Right lung (tissue), 10 donors: Measurements from ENCODE around the gene KCNIP2. TPM values are rescaled to one million over a fixed set of nuclear protein-coding genes. Genes with fewer than 3 reads are reported as not detected.
A peak's percentile ranks its signal among the peaks of the same experiment; 100 is the strongest.

Source experiments
- DNase-seq, 2 donors: peaks; one replicate each; pipeline ENCODE4 v3.0.0-alpha.2; 2013
- long read RNA-seq, 8 donors: transcript quantifications; one replicate each; lab custom pipeline, GENCODE V29; 2026
- polyA plus RNA-seq, 5 donors: library from polyadenylated mRNA; unstranded; fragments of 120-200 nt; gene quantifications; one replicate each; pipeline versions ENCODE4 v1.2.1 to v1.2.3, GENCODE V29; 2013; ENCODE audit warnings: inconsistent platforms in 1 of 5, low replicate concordance in 1 of 5; ENCODE audit not compliant: insufficient read length in 5 of 5, insufficient read depth in 1 of 5

The KCNIP2 gene
- polyA plus RNA-seq, result 1 to 10 TPM; 5.9 to 8.4 (median 7.5) TPM
- long read RNA-seq, donor 1, result 0 reads
- long read RNA-seq, donor 2, result 0 reads
- long read RNA-seq, donor 3, result 0 reads
- long read RNA-seq, donor 4, result 0 reads
- long read RNA-seq, donor 5, result 0 reads
- long read RNA-seq, donor 6, result 0 reads
- long read RNA-seq, donor 7, result 0 reads
- long read RNA-seq, donor 8, result 0 reads

DNA sequence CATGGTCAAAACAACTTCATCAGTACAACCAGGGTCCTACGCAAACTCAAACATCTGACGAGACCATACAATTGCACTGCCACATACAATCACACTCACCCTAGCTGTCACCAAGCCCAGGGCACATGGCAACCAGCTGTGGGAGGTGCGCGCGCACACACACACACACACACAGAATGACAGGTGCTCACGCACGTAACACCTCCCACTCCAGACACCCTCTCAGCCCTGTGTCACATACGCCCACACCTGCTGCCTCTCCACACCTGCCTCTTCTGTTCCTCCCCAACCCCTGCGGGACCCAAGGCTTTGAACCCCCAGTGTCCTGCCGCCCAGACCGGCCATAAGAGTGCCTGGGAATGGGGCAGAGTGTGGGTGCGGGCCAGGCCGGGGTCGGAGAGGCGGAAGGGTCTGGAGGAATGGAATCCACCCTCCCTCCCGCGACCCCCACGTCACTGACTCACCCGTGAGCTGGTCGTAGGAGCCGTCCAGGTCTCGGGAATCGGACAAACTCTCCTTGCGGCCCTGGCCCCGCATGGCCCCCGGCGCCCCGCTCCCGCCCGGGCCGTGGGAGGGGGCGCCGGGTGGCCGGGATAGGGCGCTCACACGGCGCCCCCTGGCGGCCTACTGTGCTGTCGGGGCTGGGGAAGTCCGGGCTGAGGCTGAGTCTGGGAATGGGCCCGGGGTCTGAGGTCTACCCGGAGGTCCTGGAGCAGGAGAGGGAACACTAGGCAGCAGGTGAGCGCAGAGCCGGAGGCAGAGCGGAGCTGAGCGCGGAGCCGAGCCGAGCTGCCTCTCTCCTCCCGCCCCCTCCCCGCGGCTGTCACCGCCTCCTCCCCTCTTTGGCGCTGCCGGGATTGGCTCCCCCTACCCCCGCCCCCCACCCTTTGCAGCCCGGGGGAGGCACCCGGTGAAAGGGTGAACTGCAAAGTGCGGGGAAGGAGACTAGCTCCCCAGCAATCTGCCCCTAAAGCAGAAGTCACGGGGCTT lies at the start of gene KCNIP2:
TSS of gene KCNIP2 (minus strand) at position 769 of the 990 bp plus-strand sequence. CDS start at position 537, 232 bp downstream.
- no peak for DNase-seq

DNA sequence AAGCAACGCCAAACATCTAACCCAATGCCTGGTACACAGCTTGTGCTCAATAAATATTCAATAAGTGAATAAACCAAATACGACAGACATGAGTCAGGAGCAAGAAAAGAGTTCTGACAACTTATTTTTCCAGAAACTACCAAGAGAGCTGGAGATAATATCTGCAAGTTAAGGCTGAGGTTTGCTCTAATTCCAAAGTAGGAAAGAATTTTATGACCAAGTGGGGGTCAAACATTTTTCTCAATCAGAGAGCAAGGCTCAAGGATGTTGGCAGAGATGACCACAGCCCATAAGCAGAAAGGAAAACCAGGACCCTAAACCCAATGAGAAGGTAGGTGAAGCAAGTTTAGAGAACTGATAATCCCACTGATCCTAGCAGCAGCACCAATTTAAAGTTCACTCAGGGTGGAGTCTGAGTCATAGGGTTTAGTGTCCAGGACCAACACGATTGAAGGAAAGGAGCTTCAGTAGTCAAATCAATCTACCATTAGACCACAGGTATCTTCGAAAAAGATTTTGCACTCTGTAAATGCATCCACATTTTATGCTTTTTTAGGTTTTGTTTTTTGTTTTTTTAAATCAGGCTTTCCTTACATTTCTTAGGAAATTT lies 49.3 kb upstream of the KCNIP2 start:
- DNase-seq, result no peak

DNA sequence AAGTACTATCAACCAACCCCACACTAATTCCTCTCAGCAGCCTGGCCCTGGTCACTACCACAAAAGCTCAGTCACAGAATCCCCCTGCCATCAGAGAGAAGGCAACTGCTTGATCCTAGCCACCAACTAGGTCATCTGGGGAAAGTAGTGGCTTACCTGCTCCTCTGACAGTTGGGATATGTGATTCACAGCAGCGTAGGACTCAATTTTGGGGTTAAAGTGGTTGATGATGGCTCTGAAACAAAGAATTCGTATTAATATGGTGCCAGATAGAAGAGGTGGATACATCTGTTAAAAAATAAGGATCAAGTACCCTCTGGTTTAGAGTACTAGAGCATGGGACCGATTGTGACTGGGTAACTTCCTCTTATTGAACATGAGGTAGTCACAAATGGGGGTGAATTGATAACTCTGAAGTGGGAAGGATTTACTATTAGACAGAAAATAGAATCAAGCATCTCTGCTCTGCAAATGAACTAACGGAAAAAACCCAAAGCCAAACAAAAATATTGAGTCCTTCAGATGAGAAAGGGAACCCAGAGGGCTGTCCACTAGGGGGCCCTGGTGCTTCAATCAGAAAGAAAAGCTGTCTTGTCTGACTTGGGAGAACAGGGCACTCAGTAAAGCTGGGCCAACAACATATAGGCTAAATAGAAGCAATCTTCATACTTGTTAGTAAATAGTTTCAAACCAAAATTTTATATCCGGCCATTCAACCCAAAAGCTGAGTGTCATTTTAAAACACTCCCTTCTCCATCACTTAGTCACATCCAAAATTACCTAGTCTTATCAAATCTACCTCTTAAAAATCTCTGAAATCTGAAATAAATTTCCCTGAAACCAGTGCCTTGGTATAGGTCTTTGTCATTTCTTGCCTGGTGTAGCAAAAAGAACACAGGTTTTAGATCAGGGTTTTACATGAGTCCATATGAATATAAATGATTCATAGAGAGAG lies 45.9 kb upstream of the KCNIP2 start:
- DNase-seq, result peak; percentile 45 to 52

DNA sequence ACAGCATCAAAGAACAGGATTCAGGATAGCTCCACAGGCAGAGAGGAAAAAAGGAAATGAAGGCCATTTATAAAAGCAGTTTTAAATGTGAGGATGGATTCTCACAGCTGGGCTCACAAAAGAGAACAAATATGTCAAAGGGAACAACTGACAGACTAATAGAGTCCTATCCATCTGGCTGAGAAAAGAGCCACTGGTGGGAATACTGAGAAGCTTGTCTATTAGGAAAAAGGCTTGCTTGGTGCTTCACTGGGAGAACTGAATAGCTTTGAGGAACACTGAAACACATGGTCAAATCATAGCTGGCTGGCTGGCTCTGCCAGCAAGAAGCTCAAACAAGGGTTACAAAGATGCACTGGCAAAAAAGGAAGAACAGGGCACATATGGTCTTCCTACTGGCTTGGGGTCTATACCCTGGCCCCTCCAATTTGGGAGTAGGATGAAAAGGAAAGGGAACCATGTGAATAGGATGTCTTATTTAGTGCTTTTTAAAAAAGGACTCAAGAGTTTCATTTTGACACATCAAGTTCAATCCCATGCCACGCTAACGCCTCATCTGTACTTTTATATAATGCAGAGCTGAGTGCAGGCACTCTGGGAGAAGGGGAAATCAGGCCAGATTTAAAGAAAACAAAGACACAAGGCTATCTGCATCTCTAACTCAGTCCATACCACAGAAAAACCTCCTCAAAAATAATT lies 44.8 kb upstream of the KCNIP2 start:
- no peak for DNase-seq

DNA sequence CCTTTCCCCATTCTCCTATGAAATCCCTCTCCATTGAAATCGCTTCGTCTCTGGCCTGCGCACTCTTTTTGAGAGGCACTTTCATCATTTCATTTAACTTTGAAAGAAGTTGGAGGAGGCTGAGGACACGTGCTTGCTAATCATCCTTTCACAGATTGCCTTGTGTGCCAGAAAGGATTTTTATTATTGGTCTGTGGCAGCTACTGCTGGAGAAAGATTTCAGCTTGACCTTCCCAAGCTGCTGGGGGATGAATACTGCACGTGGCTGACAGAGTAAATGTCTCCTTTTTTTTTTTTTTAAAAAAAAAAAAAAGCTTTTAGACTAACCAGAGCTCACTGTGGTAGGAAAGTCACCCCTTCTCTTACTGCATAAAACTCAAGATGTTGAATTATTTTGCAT lies 44.2 kb upstream of the KCNIP2 start:
- no peak for DNase-seq

DNA sequence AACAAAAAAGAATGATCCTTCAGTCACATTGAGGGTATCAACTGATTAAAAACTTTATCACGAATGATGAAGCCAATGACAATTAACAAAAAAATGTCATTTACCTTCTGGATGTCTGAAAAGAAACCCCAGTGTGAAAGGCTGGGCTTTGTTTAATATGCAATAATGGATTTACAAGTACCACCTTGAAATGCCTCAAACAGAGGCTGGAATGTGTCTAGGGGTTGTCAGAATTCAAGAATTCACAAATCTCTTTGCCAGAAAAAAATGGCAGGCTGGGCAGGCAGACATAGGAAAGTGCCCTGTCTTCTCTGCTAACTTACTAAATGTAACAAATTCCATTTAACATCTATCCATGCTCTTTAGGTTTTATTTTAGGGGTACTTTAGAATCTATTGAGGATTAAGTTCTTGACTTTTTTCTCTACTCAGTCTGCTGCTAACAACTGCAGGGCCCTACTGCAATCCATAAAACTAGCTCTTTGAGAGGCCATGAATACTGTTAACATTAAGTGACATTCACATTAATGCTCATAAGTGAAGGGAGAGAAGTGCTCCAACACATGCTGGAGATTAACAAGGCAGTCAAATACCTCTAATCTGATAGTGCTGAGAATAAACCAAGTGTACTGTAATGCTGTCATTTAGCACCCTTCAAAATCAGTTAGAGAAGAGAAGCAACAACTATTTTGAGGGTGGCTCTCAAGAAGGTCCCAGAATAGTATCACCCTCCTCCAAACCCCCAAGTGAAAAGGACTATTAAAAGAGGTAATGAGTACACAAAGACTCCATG lies 43.1 kb upstream of the KCNIP2 start:
- DNase-seq, result no peak

DNA sequence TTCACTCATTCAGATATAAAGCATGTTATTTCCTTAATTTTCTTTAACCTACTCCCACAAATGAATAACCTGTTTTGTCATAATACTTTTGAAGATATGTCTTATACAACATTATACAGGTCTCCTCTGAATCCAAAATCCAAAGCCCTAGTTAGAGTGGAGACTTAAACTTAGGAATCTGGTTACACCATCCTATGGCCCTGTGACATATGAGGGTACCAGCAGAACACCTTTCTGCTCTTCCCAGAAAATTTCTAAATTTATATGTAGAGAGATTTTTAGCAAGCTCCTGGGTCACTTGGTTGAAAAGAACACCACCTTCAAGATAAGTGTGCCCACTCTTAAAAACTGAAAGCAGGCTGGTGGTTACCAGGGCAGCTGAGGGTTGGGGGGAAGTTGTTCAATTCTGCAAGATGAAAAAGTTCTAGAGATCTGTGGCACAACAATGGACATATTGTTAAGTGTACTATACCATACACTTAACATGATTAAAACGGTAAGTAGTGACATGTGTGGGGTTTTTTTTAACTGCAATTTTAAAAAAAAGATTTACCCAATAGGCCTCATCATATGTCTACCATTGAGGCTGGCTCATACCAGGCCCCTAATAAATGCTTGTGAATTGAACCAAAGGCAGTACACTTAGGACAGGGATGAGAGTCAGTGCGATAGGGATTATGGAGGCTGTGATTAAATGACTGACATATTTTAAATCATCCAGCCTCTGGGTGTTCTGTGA lies 37.6 kb upstream of the KCNIP2 start:
- no peak for DNase-seq

DNA sequence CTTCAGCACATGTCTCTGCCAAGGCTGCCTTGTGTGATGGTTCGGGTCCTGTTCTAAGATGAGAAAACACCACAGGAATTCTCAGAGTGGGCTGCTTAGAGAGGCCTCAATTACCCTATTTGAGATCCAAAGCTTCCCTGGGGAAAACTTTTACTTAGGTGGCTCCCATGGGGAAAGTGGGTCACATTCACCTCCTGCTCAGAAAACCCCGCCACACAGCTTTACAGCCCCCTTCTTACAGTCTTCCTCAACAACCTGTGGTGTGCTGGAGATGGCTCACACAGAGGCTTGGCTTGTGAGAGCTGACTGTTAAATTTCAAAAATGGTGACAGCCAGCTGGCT lies 36.6 kb upstream of the KCNIP2 start:
- no peak for DNase-seq

DNA sequence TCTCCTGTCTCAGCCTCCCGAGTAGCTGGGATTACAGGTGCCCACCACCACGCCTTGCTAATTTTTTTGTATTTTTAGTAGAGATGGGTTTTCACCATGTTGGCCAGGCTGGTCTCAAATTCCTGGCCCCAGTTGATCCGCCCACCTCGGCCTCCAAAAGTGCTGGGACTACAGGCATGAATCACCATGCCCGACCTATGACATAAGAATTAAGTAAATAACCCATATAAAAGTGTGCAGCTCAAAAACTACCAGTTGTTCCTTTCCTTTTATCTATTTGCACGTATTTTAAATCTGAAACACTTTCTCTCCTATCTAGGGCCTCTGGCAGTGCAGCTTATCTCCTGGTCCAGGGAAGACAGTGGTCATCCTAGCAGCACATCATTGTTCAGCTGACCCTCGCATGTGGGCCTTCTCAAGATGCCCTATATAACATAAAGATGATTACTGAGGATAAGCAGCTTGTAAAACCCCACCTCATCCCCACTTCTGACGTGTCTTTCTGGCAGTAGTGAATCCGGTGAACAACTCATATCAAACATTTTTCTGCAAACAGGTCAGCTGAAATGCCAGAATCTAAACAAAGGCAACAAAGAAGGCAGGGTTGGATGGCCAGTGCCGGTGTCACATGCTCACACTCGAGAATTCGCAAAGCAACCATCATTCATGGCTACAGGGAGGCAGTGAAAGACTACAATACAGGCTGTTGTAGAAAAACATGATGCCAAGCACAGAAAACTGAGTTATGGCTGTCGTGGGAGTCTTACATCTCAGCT lies 36.0 kb upstream of the KCNIP2 start:
- DNase-seq, result no peak

DNA sequence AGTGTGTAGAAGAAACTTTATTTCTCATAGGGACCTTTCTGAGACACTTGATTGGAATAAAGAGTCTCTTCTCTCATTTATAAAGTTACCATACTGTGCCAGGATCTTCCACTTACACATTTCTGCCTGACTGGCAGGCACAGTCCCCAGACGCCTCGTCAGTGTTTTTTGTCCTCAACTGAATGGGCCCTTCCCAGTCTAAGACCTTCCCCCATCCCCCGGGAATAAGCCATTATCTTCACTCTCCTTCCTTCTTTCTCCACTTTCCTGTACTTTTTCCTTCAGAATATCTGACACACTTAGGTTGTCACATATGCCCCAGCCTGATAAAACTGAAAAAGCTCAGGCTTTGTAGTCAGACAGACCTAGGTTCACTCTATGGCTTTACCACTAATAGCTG lies 35.3 kb upstream of the KCNIP2 start:
- DNase-seq, result no peak

DNA sequence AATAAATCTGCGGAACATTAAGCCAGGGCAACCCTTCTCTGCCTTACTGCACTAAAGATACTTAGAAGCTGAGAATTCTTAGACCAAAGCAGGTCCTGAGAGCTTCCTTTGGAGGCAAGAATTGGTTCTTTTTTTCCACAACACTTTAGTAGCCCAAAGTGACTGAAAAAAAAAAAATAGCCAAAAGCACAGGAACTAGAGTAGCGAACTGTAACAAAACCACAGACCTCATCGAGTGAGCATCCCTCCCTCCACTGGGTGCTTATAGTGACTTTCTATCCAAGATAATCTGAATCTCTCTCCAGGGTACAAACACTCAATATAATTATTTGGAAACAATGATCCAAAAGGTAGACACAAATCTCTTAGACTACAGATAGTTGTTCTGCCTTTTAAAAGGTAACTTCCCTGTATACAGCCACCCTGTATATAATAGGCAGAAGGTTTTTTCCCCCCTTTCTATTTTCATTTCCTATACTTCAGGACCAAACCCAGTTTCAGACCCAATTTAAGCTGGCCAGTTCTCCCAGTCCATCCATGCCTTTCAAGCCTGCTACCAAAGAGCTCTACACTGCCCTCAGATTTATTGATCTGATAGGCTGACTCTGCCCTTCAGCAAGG lies 31.6 kb upstream of the KCNIP2 start:
- DNase-seq, result no peak

DNA sequence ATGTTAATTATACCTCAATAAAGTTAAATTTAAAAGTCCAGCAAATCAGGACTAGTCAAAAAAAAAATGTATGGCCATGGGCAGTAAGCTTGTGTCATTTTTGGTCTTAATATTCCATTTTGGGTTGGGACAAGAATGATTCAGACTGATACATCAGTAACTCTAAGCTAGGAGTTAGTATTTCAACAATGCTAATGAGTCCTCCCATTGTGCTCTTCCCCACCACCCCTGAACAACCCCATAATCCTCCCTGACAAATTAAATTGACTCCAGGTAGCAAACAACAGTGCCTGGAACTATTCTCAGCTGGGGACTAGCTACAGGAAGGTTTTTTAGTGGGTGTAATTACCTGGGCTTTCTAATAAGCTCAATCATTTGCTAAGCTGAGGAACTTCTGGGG lies 30.7 kb upstream of the KCNIP2 start:
- DNase-seq, result no peak

DNA sequence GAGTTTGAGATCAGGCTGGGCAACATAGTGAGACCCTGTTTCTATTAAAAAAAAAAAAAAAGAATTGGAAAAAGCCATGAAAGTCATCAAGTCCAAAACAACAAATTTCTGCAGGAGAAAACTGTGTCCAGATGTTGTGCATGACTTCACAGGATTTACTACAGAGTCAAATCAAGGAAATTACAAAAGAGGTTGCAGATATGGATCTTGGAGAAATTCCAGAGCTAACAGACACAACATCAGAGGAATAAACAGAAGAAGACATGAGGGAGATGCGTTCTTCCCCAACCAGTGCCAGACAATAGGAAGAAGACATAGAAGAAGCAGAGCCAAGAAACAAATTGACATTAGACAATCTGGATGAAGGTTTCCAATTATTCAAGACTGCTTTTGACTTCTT lies 24.3 kb upstream of the KCNIP2 start:
- DNase-seq, result no peak

DNA sequence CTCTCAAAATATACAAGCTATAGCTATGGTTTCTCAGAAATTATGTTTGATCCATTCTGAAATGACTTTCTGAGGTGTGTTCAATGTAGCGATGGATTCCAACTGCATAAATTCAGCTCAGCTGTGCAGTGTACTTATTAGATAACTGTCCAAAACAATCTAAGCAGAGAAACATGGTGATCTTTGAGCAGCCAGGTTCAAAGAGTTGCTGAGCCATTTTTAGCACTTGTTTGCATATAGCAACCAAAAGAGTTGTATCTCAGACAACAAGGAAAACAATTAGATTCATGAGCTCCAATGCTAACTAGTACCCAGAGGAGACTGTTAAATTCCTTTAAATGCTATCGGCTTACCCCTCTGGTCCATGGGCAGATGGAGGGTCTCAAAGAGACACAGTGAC lies 15.9 kb upstream of the KCNIP2 start:
- DNase-seq, result no peak

DNA sequence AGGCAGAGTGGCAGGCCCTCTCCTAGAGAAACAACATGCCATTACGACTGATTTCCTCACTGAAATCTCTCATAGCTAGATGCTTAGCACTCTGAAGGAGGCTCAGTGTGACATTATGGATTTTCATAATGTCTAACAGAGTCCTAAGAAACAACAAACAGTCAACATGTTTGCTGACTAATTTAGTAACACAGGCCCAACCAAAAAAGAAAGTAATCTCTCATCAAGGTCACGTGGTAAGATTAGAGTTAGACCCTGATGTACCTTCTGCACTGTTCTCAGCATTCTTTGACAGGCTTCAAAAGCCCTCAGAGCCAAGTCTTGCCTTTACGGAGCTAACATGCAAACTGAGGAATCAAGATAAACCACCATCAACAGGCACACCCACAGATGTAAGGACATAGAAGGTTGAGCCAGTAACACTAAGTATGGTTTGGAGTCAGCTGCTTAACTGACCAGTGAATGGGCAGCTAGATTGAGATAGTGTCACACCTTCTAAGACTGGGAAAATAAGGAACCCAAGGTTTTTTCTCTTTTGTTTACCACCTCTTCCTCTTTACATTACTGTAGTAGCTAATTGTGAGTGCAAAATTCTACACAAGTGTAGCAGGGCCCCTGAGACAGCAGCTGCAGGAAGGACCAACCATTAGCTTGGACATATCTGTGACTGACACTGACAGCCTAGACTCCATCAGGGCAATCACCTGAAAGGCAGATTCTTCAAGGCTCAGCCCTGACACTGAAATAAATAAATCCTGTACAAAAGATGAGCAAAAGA lies 15.3 kb upstream of the KCNIP2 start:
- no peak for DNase-seq

DNA sequence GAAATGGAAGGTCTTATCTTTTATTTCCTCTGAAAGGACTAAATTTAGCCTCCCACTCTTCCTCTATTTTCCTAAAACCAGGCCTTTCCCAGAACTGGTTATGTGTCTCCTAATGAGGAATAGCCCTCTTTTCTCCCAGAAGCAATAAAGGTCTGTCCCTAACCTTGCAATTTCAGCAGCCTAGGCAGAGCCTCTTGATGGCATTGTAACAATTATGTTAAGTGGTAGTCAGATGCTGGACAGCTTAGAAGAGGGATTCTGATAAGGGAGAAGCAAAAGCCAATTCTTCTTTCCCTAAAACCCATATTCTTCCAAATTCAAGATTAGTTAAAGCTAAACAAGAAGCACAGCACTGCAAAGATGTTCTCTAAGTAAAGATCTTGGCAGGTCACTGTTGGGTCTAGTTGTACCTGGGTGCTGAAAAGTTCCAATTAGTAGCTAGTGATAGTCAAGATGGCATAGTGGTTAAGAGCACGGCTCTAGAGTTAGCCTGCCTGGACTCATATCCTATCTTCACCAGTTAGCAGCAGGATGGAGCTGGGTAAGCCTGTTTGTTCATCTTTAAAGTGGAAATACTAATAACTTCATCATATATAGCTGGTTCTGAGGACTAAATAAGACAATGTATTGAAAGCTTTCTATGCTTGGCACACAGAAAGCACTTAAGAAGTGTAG lies 14.3 kb upstream of the KCNIP2 start:
- DNase-seq, result no peak

DNA sequence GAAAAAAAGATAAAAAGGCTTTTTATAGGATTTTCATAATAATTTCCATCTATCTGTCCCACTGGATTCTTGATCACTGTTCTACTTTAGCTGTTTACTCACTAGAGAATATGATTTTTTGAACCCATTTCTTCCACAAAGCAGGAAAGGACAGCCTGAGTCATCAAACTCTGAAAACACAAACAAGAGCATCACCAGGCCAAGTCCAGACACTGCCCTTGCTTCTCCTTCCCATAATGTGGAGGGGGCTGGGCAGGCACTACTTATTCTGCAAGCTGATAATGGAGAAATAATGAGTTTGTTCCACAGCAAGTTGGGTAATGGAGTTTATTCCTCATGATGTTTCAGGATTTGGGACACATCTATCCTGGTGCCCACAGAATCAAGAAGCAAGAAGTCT lies 13.0 kb upstream of the KCNIP2 start:
- no peak for DNase-seq
